NCI-H2107 (cell line): ENCODE results near the gene ERAS.
A peak's percentile ranks its signal among the peaks of the same experiment; 100 is the strongest.
"Not testable (repeated sequence)": the region's sequence is repeated elsewhere in the genome, so short reads cannot be mapped to it uniquely, and the experiment has no call there.

ENCODE experiments used
- DNase-seq: peaks from one replicate; lab custom pipeline; 2025; lab: John Stamatoyannopoulos, UW

ERAS gene

GRCh38 chrX:48794911-48795515 is 31.3 kb upstream of the ERAS start:
- no peak for DNase-seq

- no peak for DNase-seq
Measured at GRCh38 chrX:48798318-48798717, 28.0 kb upstream of the ERAS start.

GRCh38 chrX:48800574-48801279 is 25.6 kb upstream of the ERAS start:
- DNase-seq, result no peak

- peak; percentile 100 for DNase-seq
Measured at GRCh38 chrX:48801280-48802088, 24.8 kb upstream of the ERAS start, which contains the start of gene HDAC6. Gene HDAC6, plus strand, starts transcription at chrX:48802067. Its CDS starts 626 bp downstream, at chrX:48802693.

- DNase-seq, result peak; percentile 71
Measured at GRCh38 chrX:48802089-48802904, 24.0 kb upstream of the ERAS start.

- no peak for DNase-seq
Measured at GRCh38 chrX:48802905-48803200, 23.5 kb upstream of the ERAS start.

GRCh38 chrX:48806081-48806480 is 20.2 kb upstream of the ERAS start:
- DNase-seq, result no peak

- no peak for DNase-seq
Measured at GRCh38 chrX:48813644-48814043, 12.7 kb upstream of the ERAS start.

- DNase-seq, result no peak
Measured at GRCh38 chrX:48814722-48815121, 11.6 kb upstream of the ERAS start.

GRCh38 chrX:48815266-48815665 is 11.0 kb upstream of the ERAS start:
- DNase-seq, result no peak

- no peak for DNase-seq
Measured at GRCh38 chrX:48816014-48816810, 10.1 kb upstream of the ERAS start.

GRCh38 chrX:48818098-48818497 is 8.2 kb upstream of the ERAS start:
- DNase-seq, result no peak

GRCh38 chrX:48818866-48819265 is 7.4 kb upstream of the ERAS start:
- DNase-seq, result no peak

GRCh38 chrX:48819394-48819793 is 6.9 kb upstream of the ERAS start:
- DNase-seq, result not testable (repeated sequence)

- DNase-seq, result no peak
Measured at GRCh38 chrX:48823053-48823452, 3.3 kb upstream of the ERAS start.

- no peak for DNase-seq
Measured at GRCh38 chrX:48824066-48824465, 2.2 kb upstream of the ERAS start.

- DNase-seq, result no peak
Measured at GRCh38 chrX:48826876-48827653, 752 bp downstream of the ERAS start.

- no peak for DNase-seq
Measured at GRCh38 chrX:48827654-48827968, 1.3 kb downstream of the ERAS start.

GRCh38 chrX:48829016-48829735 is 2.9 kb downstream of the ERAS start:
- no peak for DNase-seq
